H1 (cell line): ENCODE measurements around the gene SHANK1. TPM values are rescaled to one million over a fixed set of nuclear protein-coding genes. Genes with fewer than 3 reads are reported as not detected.

Experiments
- CTCF ChIA-PET: fragments of 300-600 bp; sonication (Branson Sonifier 250); formaldehyde crosslinking; loops from one replicate; lab custom pipeline; 2021; ENCODE audit not compliant: partially characterized antibody; lab: Charles Lee
- POLR2A ChIA-PET: fragments of 300-600 bp; sonication (Branson Sonifier 250); formaldehyde crosslinking; loops from one replicate; lab custom pipeline; 2021; ENCODE audit warnings: inconsistent platforms; ENCODE audit not compliant: partially characterized antibody; lab: Charles Lee
- DNase-seq, 2 experiments: peaks; one replicate each; pipeline versions ENCODE4 v3.0.0 to v3.0.0-alpha.2; 2010 to 2022; ENCODE audit warnings: low spot score in 2 of 2, low read depth in 1 of 2, mixed read lengths in 1 of 2
- FAIRE-seq: peaks from 2 replicates; lab custom pipeline; 2011; peaks lifted over from hg19 to GRCh38; lab: Jason Lieb, UNC
- H2AFZ ChIP-seq: 2 replicates; pipeline ENCODE4 v1.8.1; 2012; ENCODE audit warnings: low read length, inconsistent platforms
- H2AK5ac ChIP-seq: 2 replicates; pipeline ENCODE4 v1.6.1; 2013; ENCODE audit warnings: low read depth, low read length
- H2BK120ac ChIP-seq: replicated peaks from 2 replicates; pipeline ENCODE3; 2013; ENCODE audit warnings: low read depth, low read length, inconsistent platforms
- H2BK12ac ChIP-seq: 2 replicates; pipeline ENCODE4 v1.6.1; 2013; ENCODE audit warnings: low read depth, low read length
- H2BK15ac ChIP-seq: 2 replicates; pipeline ENCODE4 v1.6.1; 2013; ENCODE audit warnings: low read length
- H2BK20ac ChIP-seq: 2 replicates; pipeline ENCODE4 v1.6.1; 2013; ENCODE audit warnings: low read length
- H2BK5ac ChIP-seq: 2 replicates; pipeline ENCODE4 v1.6.1; 2013; ENCODE audit warnings: low read depth, low read length
- H3K14ac ChIP-seq: 2 replicates; pipeline ENCODE4 v1.6.1; 2013; ENCODE audit warnings: inconsistent platforms; ENCODE audit not compliant: insufficient read length
- H3K18ac ChIP-seq: 2 replicates; pipeline ENCODE4 v1.6.1; 2013; ENCODE audit warnings: low read length; ENCODE audit errors: extremely low read depth
- H3K23ac ChIP-seq: 2 replicates; pipeline ENCODE4 v1.6.1; 2013; ENCODE audit warnings: inconsistent platforms; ENCODE audit not compliant: insufficient read length
- H3K23me2 ChIP-seq: 2 replicates; pipeline ENCODE4 v1.6.1; 2013; ENCODE audit warnings: low read depth, low read length
- H3K27ac ChIP-seq: 2 replicates; pipeline ENCODE4 v1.6.1; 2011; ENCODE audit warnings: low read depth, low read length, inconsistent platforms
- H3K27me3 ChIP-seq, 4 experiments: replicated peaks in 1 of 4; 1 replicate in 1 of 4; 2 replicates in 3 of 4; pipeline versions ENCODE4 v1.6.1 to v1.8.1; 2011 to 2013; ENCODE audit warnings: low read length in 3 of 4, mild to moderate bottlenecking in 3 of 4, inconsistent platforms in 2 of 4, mixed read lengths in 2 of 4, moderate library complexity in 1 of 4; ENCODE audit not compliant: control insufficient read depth in 3 of 4, insufficient read depth in 3 of 4; ENCODE audit errors: extremely low read depth in 1 of 4
- H3K36me3 ChIP-seq, 4 experiments: 2 replicates each; pipeline versions ENCODE4 v1.6.1 to v1.8.1; 2011 to 2013; ENCODE audit warnings: mild to moderate bottlenecking in 4 of 4, low read length in 3 of 4, moderate library complexity in 2 of 4, control low read depth in 1 of 4, inconsistent platforms in 1 of 4; ENCODE audit not compliant: insufficient read depth in 4 of 4, control insufficient read depth in 2 of 4
- H3K4ac ChIP-seq: replicated peaks from 2 replicates; pipeline ENCODE3; 2013; ENCODE audit warnings: low read length, low read depth, mixed read lengths, inconsistent platforms; ENCODE audit not compliant: insufficient read length
- H3K4me1 ChIP-seq, 4 experiments: replicated peaks in 1 of 4; 1 replicate in 1 of 4; 2 replicates in 3 of 4; pipeline versions ENCODE4 v1.6.1 to v1.8.1; 2011 to 2013; ENCODE audit warnings: low read length in 3 of 4, inconsistent platforms in 2 of 4, mixed read lengths in 1 of 4; ENCODE audit not compliant: insufficient read depth in 4 of 4, control insufficient read depth in 3 of 4
- H3K4me2 ChIP-seq, 2 experiments: 2 replicates each; pipeline versions ENCODE4 v1.6.1 to v1.8.1; 2011 to 2013; ENCODE audit warnings: low read depth in 2 of 2, low read length in 2 of 2, control low read depth in 1 of 2, inconsistent platforms in 1 of 2, mild to moderate bottlenecking in 1 of 2; ENCODE audit not compliant: insufficient read depth in 1 of 2
- H3K4me3 ChIP-seq, 4 experiments: fragments of 200-600, 300-600 bp in 1 of 4; sonication (generic), shearing (Covaris generic), sonication (Bioruptor Twin) in 1 of 4; 2 replicates each; pipeline versions ENCODE4 v1.5.1 to v1.8.1; 2011 to 2016; ENCODE audit warnings: low read length in 4 of 4, low read depth in 3 of 4, control low read depth in 2 of 4, inconsistent platforms in 2 of 4, mild to moderate bottlenecking in 2 of 4, mixed read lengths in 1 of 4, moderate library complexity in 1 of 4; ENCODE audit not compliant: insufficient read depth in 2 of 4; ENCODE audit errors: extremely low read depth in 1 of 4
- H3K56ac ChIP-seq: replicated peaks from 2 replicates; pipeline ENCODE3; 2013; ENCODE audit warnings: low read depth, mild to moderate bottlenecking, mixed read lengths, low read length, inconsistent platforms; ENCODE audit not compliant: insufficient read length
- H3K79me1 ChIP-seq: 2 replicates; pipeline ENCODE4 v1.6.1; 2013; ENCODE audit warnings: low read depth, low read length, control low read depth
- H3K79me2 ChIP-seq, 2 experiments: 2 replicates each; pipeline versions ENCODE4 v1.6.1 to v1.8.1; 2012 to 2013; ENCODE audit warnings: low read length in 2 of 2, mild to moderate bottlenecking in 2 of 2, inconsistent platforms in 1 of 2; ENCODE audit not compliant: insufficient read depth in 2 of 2, control insufficient read depth in 1 of 2
- H3K9ac ChIP-seq, 4 experiments: replicated peaks in 1 of 4; 1 replicate in 1 of 4; 2 replicates in 3 of 4; pipeline versions ENCODE4 v1.6.1 to v1.8.1; 2011 to 2013; ENCODE audit warnings: low read depth in 3 of 4, low read length in 3 of 4, control low read depth in 2 of 4, mild to moderate bottlenecking in 2 of 4, moderate library complexity in 2 of 4, inconsistent platforms in 1 of 4; ENCODE audit errors: extremely low read depth in 1 of 4
- H3K9me3 ChIP-seq, 2 experiments: 2 replicates each; pipeline versions ENCODE4 v1.6.1 to v1.8.1; 2012 to 2013; ENCODE audit warnings: mild to moderate bottlenecking in 2 of 2, moderate library complexity in 2 of 2, control low read depth in 1 of 2, inconsistent platforms in 1 of 2, low read depth in 1 of 2, low read length in 1 of 2, mixed read lengths in 1 of 2; ENCODE audit not compliant: insufficient read depth in 2 of 2
- H4K20me1 ChIP-seq, 2 experiments: replicated peaks in 1 of 2; 2 replicates each; pipeline versions ENCODE3 to v1.8.1; 2011 to 2013; ENCODE audit warnings: inconsistent platforms in 2 of 2, low read length in 2 of 2, mild to moderate bottlenecking in 1 of 2; ENCODE audit not compliant: insufficient read depth in 2 of 2, control insufficient read depth in 1 of 2
- H4K5ac ChIP-seq: 2 replicates; pipeline ENCODE4 v1.6.1; 2013; ENCODE audit warnings: low read length, low read depth, mixed read lengths, inconsistent platforms; ENCODE audit not compliant: insufficient read length
- H4K8ac ChIP-seq: 2 replicates; pipeline ENCODE4 v1.8.0; 2013; ENCODE audit warnings: mild to moderate bottlenecking, moderate library complexity, low read length, inconsistent platforms; ENCODE audit not compliant: insufficient read depth; ENCODE audit errors: extremely low read depth
- H4K91ac ChIP-seq: replicated peaks from 2 replicates; pipeline ENCODE3; 2013; ENCODE audit warnings: low read length, mixed read lengths, inconsistent platforms; ENCODE audit not compliant: insufficient read length
- ATF3 ChIP-seq: IDR thresholded peaks from 2 replicates; pipeline ENCODE4 v1.6.1; 2011; ENCODE audit warnings: low read depth, mild to moderate bottlenecking, low read length; ENCODE audit not compliant: insufficient read depth
- CTBP2 ChIP-seq: IDR thresholded peaks from 2 replicates; pipeline ENCODE4 v1.7.0; 2011; ENCODE audit warnings: borderline replicate concordance, mild to moderate bottlenecking, moderate library complexity, mixed read lengths, low read length; ENCODE audit not compliant: insufficient read depth, insufficient read length
- HDAC2 ChIP-seq, 2 experiments: fragments of 300-600 bp in 1 of 2; sonication (generic) in 1 of 2; IDR thresholded peaks; 2 replicates each; pipeline ENCODE4 v1.6.1; 2011 to 2012; ENCODE audit warnings: low read depth in 2 of 2, low read length in 2 of 2, mild to moderate bottlenecking in 2 of 2, moderate library complexity in 2 of 2, borderline replicate concordance in 1 of 2, inconsistent platforms in 1 of 2
- JUND ChIP-seq: IDR thresholded peaks from 2 replicates; pipeline ENCODE4 v1.6.1; 2011; ENCODE audit warnings: mild to moderate bottlenecking, improper control_type of control experiment, low read length
- NANOG ChIP-seq: IDR thresholded peaks from 2 replicates; pipeline ENCODE4 v1.6.1; 2011; ENCODE audit warnings: low read length, low read depth, mild to moderate bottlenecking, inconsistent platforms; ENCODE audit not compliant: insufficient read depth, poor library complexity, severe bottlenecking
- PHF8 ChIP-seq: fragments of 200-600 bp; sonication (generic); conservative IDR thresholded peaks from 2 replicates; pipeline ENCODE4 v1.7.1; 2012; ENCODE audit warnings: low read depth, mild to moderate bottlenecking, inconsistent platforms, low read length, moderate library complexity
- SIX5 ChIP-seq: IDR thresholded peaks from 2 replicates; pipeline ENCODE4 v1.6.1; 2011; ENCODE audit warnings: mild to moderate bottlenecking, low read depth, low read length
- SP1 ChIP-seq: IDR thresholded peaks from 2 replicates; pipeline ENCODE4 v1.6.1; 2011; ENCODE audit warnings: low read depth, low read length
- SP4 ChIP-seq: IDR thresholded peaks from 2 replicates; pipeline ENCODE4 v1.6.1; 2012; ENCODE audit warnings: low read length, inconsistent platforms
- ZNF274 ChIP-seq: IDR thresholded peaks from 2 replicates; pipeline ENCODE4 v1.7.0; 2012; ENCODE audit warnings: low read length, borderline replicate concordance; ENCODE audit errors: extremely low read depth
- WGBS, 2 experiments: shearing (Covaris generic) in 1 of 2; methylation state at CpG; one replicate each; pipeline versions ENCODE4 v1.1.6 to v1.1.7; 2013 to 2015; ENCODE audit warnings: low lambda C conversion rate in 2 of 2, mixed read lengths in 2 of 2, inconsistent platforms in 1 of 2, low coverage in 1 of 2, missing lambda C conversion rate in 1 of 2; ENCODE audit not compliant: insufficient replicate concordance in 2 of 2, insufficient coverage in 1 of 2, insufficient read length in 1 of 2; ENCODE audit errors: extremely low coverage in 1 of 2, missing lambda C conversion rate in 1 of 2; 5-methylcytosine and 5-hydroxymethylcytosine counted together
- polyA plus RNA-seq, 7 experiments: library from polyadenylated mRNA; depleted of rRNA in 3 of 7; stranded (reverse) in 5 of 7; unstranded in 2 of 7; fragments of >200 nt in 5 of 7; fragments of 200-250 nt in 2 of 7; gene quantifications; 1 replicate in 5 of 7; 2 replicates in 1 of 7; 4 replicates in 1 of 7; pipeline versions ENCODE4 v1.2.1 to v1.2.3, GENCODE V29; 2011 to 2013; ENCODE audit warnings: missing spikeins in 2 of 7, mixed read lengths in 2 of 7
- total RNA-seq: library from RNA; stranded (reverse); fragmentation: NEBNext Ultra II Directional; extraction: Animal tissue kit (Norgen Biotek cat#: 25700); gene quantifications from 2 replicates; pipeline ENCODE4 v1.2.1, GENCODE V29; 2021

SHANK1 gene
- total and polyA plus RNA-seq, 2 of the 8 experiments (the other 6 are each of a cell fraction or from before 2014, with no cell fraction given): 1.1 to 3.7 TPM

GRCh38 chr19:50638600-50638999 is 81.0 kb downstream of the SHANK1 start:
- no peak for FAIRE-seq

More at GRCh38 chr19:50638600-50638999, 81.0 kb downstream of the SHANK1 start:
- Histone ChIP-seq H2AK5ac (peak overlapping the region; percentile 28; the same call in 1 of the 2 replicates), H3K4me2 (peak overlapping the region; percentile 65 to 83), H3K4me3 (peak overlapping the region; percentile 64 to 82 (median 75); a peak in 7 of 8 replicates), H3K18ac (no peak overlapping the region), H3K14ac (no peak overlapping the region), H3K9ac (no peak overlapping the region), H3K4me1 (peaks cover 0 to 4% (median 0%) of the 10 kb centered on the region in 4 experiments; a peak in 2 of 7 replicates), H3K56ac (no peak overlapping the region), H3K23ac (no peak overlapping the region), H3K36me3 (no peaks in the 10 kb centered on the region; a peak in 2 of 8 replicates), H2BK12ac (no peak overlapping the region), H2BK15ac (no peak overlapping the region), H2BK120ac (no peak overlapping the region), H3K79me1 (no peaks in the 10 kb centered on the region), H3K23me2 (peaks cover 6% of the 10 kb centered on the region; the same call in 1 of the 2 replicates), H4K5ac (no peak overlapping the region), H2BK5ac (no peak overlapping the region), H3K27ac (no peak overlapping the region), H3K79me2 (no peaks in the 10 kb centered on the region), H2BK20ac (no peak overlapping the region), H4K8ac (no peak overlapping the region), H2AFZ (no peak overlapping the region; the same call in 1 of the 2 replicates), H4K91ac (no peak overlapping the region), H3K27me3 (peaks cover 0 to 4% (median under 1%) of the 10 kb centered on the region in 4 experiments; a peak in 3 of 7 replicates), H3K4ac (no peak overlapping the region)
- ChIA-PET POLR2A (interaction anchor here (0.6 to 1.0 kb wide), 8 partner anchors 9 to 154 kb away, joined by 3 to 6 read pairs (median 4); partner anchors contain the start of gene C19orf81), CTCF (interaction anchor here (0.6 to 1.5 kb wide), 3 partner anchors 11 to 660 kb away, joined by 3 to 5 read pairs (median 4); no protein-coding TSS in a partner anchor)
- no peak for DNase-seq
- WGBS, 2 experiments: 83% methylated on average over 10 of the region's 10 CpGs; no CpG with 5 or more reads in 1 of the 2 experiments
- no peak for TF ChIP-seq SP4
- TF ChIP-seq ATF3: no peak
- TF ChIP-seq HDAC2 (IDR thresholded peaks at IDR 0.05; ENCODE audit: borderline replicate concordance in 1 of 2, low read depth in 2 of 2, low read length in 2 of 2): no peak
- TF ChIP-seq CTBP2: no peak
- TF ChIP-seq SIX5: no peak
- no peak for TF ChIP-seq ZNF274
- no peak for TF ChIP-seq PHF8
- TF ChIP-seq JUND: no peak
- no peak for TF ChIP-seq SP1
- TF ChIP-seq NANOG: no peak
- TF ChIP-seq, all 59 proteins: peak for 0
- Histone ChIP-seq H3K9me3 (peaks cover 16 to 20% of the 10 kb centered on the region in 2 experiments), H4K20me1 (peaks cover 0 to 2% of the 10 kb centered on the region in 2 experiments)
